Effector memory CD4-positive, alpha-beta T cell (primary cell): ENCODE data around the gene USP46.

ENCODE experiments used
- DNase-seq, 3 donors: peaks; one replicate each; pipeline ENCODE4 v3.0.0-alpha.2; 2020
- H3K27ac ChIP-seq: 2 replicates; pipeline ENCODE4 v1.7.0; 2013; ENCODE audit warnings: mild to moderate bottlenecking, low read length, moderate library complexity; ENCODE audit not compliant: insufficient read depth, poor library complexity, severe bottlenecking
- H3K27me3 ChIP-seq: replicated peaks from 2 replicates; pipeline ENCODE4 v1.7.0; 2013; ENCODE audit warnings: mild to moderate bottlenecking, low read length; ENCODE audit not compliant: insufficient read depth, control insufficient read depth, poor library complexity, severe bottlenecking
- H3K36me3 ChIP-seq: 2 replicates; pipeline ENCODE4 v1.7.0; 2013; ENCODE audit warnings: mild to moderate bottlenecking, low read length, moderate library complexity; ENCODE audit not compliant: control insufficient read depth, insufficient read depth
- H3K4me1 ChIP-seq: 2 replicates; pipeline ENCODE4 v1.7.0; 2013; ENCODE audit warnings: low read length, mild to moderate bottlenecking; ENCODE audit not compliant: control insufficient read depth, insufficient read depth, poor library complexity, severe bottlenecking
- H3K4me3 ChIP-seq: 2 replicates; pipeline ENCODE4 v1.7.0; 2013; ENCODE audit warnings: low read length, low read depth, mild to moderate bottlenecking; ENCODE audit not compliant: insufficient read depth, poor library complexity, severe bottlenecking
- H3K9me3 ChIP-seq: 2 replicates; pipeline ENCODE4 v1.7.0; 2013; ENCODE audit warnings: mild to moderate bottlenecking, low read length, moderate library complexity; ENCODE audit not compliant: control insufficient read depth

USP46 gene

DNA sequence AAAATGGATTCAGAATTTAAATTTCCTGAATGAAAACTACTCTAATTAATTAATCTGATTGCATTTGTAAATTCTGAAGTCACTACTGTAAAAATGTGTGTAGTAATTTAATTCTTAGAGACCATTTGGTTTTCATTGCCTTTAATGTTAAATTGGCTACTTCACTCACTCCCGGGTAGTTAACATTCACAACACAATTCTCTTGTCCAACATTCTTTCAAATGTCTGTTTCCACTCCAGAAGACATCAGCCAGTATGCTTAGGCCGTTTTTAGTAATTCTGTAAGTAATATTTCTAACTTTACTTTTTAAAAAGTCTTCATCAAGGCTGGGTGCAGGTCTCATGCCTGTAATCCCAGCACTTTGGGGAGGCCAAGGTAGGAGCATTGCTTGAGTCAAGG lies 21.3 kb upstream of the USP46 start:
- no peak for DNase-seq
- Histone ChIP-seq H3K36me3 (no peaks in the 10 kb centered on the region), H3K4me3 (no peak overlapping the region), H3K27me3 (no peaks in the 10 kb centered on the region), H3K9me3 (no peaks in the 10 kb centered on the region), H3K4me1 (no peaks in the 10 kb centered on the region), H3K27ac (no peak overlapping the region)

DNA sequence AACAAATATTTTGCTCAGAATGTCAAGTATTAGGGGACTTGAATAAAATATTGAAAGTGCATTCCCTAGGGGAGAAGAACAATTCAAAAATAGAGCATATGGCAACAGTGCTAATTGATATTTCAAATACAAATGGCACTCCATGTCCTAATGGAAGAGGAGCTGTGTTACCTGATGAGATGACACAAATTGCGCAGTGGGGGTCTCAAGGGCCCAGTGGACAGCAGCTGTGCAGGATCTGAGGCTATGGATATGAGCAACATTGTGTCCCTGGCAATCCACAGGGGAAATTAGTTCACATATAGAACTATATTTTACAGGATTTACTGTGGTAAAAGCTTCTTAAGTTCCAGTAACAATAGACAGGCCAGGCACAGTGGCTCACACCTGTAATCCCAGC lies 17.4 kb upstream of the USP46 start:
- H3K36me3 ChIP-seq, result no peaks in the 10 kb centered on the region
- H3K27ac ChIP-seq, result no peak overlapping the region
- H3K27me3 ChIP-seq, result no peaks in the 10 kb centered on the region
- no peak overlapping the region for H3K4me3 ChIP-seq
- no peaks in the 10 kb centered on the region for H3K9me3 ChIP-seq
- DNase-seq, result no peak
- no peaks in the 10 kb centered on the region for H3K4me1 ChIP-seq

DNA sequence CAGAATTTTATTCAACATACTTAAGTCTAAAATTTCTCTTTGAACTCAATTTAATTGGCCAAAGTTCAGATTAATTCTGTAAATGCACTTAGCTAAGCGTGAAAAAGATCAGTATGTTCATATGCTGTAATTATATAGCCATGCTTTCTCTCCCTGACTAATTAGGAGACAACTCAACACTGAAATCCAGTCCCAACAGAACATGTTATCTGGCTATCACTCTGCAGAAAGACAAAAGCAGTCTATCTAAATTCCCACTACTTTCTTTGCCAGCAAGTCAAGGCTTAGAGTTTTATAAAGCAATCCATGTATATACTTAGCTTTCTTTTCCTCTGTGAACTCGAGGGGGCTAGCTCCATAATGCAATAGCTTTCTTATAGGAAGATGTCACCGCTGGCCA lies 16.0 kb upstream of the USP46 start:
- no peaks in the 10 kb centered on the region for H3K36me3 ChIP-seq
- no peaks in the 10 kb centered on the region for H3K9me3 ChIP-seq
- H3K4me1 ChIP-seq, result no peaks in the 10 kb centered on the region
- H3K27ac ChIP-seq, result no peak overlapping the region
- H3K27me3 ChIP-seq, result no peaks in the 10 kb centered on the region
- no peak for DNase-seq
- H3K4me3 ChIP-seq, result no peak overlapping the region

DNA sequence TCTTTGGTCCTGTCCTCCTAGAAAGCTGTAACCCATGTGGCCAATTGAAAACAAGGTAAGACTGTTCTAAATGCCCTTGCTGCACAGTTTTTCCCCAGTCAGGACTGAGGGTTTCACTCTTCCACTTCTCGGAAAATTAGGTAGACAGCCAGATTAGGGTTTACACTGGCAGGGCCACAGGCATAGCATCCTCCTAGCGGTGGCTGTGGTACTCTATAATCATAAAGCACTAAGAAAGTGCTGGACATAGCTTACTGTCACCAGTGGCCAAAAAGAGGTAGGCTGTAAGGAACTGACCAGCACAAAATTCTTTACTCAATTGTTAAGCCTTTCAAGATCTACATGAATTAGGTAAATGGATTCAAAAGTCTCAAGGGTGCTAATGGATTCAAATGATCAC lies 11.6 kb upstream of the USP46 start:
- Histone ChIP-seq H3K27me3 (no peaks in the 10 kb centered on the region), H3K27ac (no peak overlapping the region), H3K4me3 (no peak overlapping the region), H3K4me1 (no peaks in the 10 kb centered on the region), H3K36me3 (no peaks in the 10 kb centered on the region), H3K9me3 (no peaks in the 10 kb centered on the region)
- DNase-seq, result no peak

DNA sequence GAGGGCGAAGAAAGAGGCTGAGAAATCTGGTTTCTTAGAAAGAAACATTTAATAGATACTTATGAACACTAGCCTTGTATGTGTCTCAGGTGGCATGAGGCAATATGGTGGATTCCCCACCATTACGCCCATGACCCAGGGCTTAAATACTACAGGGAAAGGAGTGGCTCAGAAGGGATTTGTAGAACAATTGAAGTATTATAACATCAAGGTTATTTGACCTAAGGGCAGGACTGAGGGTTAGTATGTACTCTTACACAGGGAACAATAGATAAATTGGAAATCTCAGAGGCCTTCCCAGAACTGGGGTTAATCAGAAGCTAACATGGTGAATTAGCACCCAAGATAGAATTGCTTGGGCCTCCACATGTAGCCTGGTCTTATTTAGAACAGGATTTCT lies 11.0 kb upstream of the USP46 start:
- Histone ChIP-seq H3K4me3 (no peak overlapping the region), H3K27me3 (no peaks in the 10 kb centered on the region)

DNA sequence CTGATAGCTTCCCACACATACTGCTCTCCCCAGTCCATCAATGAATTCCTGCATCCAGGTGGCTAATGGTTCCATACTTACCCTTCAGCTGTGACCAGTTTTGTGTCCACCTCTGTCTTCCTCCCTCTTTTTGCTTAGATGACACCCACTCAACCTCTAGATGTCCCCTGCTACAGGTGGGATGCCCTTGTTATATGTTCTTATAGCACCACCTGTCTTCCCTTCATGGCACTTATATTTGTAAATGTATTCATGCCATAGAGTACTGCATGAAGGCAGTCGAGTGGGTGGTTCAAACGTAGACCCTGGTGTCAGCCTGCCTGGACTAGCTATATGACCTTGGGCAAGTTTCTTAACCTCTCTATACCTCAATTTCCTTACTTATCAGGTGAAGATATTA lies 6.5 kb upstream of the USP46 start:
- Histone ChIP-seq H3K4me1 (no peaks in the 10 kb centered on the region), H3K36me3 (no peaks in the 10 kb centered on the region), H3K9me3 (no peaks in the 10 kb centered on the region), H3K27ac (no peak overlapping the region), H3K4me3 (no peak overlapping the region), H3K27me3 (no peaks in the 10 kb centered on the region)
- no peak for DNase-seq

More for the DNA sequence above, 11.0 kb upstream of the USP46 start:
- no peak overlapping the region for H3K27ac ChIP-seq
- no peaks in the 10 kb centered on the region for H3K36me3 ChIP-seq
- no peaks in the 10 kb centered on the region for H3K9me3 ChIP-seq
- no peak for DNase-seq
- H3K4me1 ChIP-seq, result no peaks in the 10 kb centered on the region

DNA sequence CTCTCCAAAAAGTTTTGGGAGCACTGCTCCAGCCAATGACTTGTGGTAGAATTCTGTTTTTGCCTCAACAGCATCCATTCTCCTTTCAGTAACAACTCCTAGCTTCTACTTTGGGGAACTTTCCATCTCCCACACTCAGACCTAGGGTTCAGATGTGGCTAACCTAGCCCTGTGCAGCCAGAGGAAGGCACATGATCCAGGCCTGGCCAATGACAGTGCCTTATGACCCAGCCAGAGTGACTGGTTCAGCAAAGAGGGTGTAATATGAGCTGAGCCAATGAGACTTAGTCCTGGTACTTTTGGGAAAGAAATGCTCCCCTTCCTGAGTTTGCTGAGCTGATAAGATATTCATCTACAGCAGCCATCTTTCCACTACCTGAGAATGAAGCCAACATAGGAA lies 5.4 kb upstream of the USP46 start:
- H3K27me3 ChIP-seq, result no peaks in the 10 kb centered on the region
- H3K9me3 ChIP-seq, result no peaks in the 10 kb centered on the region

DNA sequence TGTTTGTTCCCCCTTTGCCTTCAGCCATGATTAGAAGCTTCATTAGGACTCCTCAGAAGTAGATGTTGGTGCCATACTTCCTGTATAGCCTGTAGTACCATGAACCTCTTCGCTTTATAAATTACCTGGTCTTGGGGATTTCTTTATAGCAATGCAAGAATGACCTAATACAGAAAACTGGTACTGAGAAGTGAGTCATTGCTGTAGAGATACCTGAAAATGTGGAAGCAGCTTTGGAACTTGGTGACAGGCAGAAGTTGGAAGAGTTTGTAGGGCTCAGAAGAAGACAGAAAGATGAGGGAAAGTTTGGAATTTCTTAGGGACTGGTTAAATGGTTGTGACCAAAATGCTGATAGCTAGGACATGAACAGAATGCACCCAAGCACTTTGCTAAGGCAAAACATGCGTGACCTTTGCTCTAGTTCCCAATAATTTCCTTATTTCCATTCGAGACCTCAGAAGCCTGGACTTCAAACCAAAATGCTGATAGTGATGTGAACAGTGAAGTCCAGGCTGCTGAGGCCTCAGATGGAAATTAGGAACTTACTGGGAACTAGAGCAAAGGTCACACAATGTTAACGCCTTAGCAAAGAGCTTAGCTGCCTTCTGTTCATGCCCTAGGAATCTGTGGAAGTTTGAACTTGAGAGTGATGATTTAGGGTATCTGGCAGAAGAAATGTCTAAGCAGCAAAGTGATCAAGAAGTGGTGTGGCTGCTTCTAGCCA lies 3.0 kb upstream of the USP46 start:
- H3K4me1 ChIP-seq, result peaks cover 12% of the 10 kb centered on the region
- H3K4me3 ChIP-seq, result no peak overlapping the region
- no peaks in the 10 kb centered on the region for H3K27me3 ChIP-seq
- no peaks in the 10 kb centered on the region for H3K9me3 ChIP-seq
- H3K27ac ChIP-seq, result no peak overlapping the region
- DNase-seq, result no peak
- H3K36me3 ChIP-seq, result no peaks in the 10 kb centered on the region

More for the DNA sequence above, 5.4 kb upstream of the USP46 start:
- Histone ChIP-seq H3K27ac (no peak overlapping the region), H3K4me1 (peaks cover 7% of the 10 kb centered on the region), H3K36me3 (no peaks in the 10 kb centered on the region), H3K4me3 (no peak overlapping the region)
- DNase-seq, result no peak

DNA sequence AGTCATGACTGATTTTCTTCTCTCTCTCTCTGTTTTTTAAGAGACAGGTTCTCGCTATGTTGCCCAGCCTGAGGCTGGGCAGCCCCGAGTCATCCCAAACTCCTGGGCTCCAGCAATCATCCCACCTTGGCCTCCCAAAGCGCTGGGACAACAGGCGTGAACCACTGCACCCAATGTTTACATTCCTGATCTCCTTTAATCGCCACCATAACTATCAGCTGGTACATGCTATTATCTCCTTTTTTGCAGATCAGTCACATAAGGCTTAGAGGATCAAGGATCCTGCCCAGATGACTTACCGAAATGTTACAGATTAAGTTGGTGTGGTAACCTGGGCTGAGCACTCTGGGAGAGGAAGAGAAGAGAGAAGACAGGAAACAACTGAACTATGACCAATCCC lies 1.5 kb upstream of the USP46 start:
- Histone ChIP-seq H3K9me3 (no peaks in the 10 kb centered on the region), H3K36me3 (no peaks in the 10 kb centered on the region), H3K4me3 (no peak overlapping the region), H3K27me3 (no peaks in the 10 kb centered on the region), H3K4me1 (peaks cover 12% of the 10 kb centered on the region), H3K27ac (no peak overlapping the region)
- DNase-seq, result no peak

DNA sequence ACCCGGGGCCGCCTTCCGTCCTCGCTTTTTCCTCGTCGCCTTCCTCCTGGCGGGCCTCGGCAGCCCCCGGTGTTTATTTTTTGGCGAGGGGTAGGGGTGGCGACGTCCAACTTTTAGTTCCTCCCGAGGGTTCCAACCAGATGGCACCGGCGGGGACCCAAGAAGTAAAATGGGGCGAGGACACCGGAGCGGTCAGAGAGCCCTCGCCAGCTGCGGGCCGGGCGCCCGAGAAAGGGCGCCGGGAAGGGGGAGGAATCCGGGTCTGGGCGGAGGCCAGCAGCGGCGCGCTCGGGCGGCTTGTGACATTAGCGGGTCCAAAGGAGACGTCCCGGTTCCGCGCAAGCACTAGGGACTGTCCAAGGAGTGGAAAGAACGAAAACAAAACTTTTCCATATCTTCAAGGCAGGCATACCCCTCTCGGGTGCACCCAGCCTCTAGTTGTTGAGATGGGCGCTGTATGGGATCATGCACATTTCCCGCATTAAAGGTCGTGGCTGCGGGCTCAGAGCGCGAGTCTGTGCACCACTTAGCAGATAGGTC lies 691 bp upstream of the USP46 start:
- Histone ChIP-seq H3K36me3 (no peaks in the 10 kb centered on the region), H3K27me3 (no peaks in the 10 kb centered on the region), H3K9me3 (no peaks in the 10 kb centered on the region), H3K4me3 (peak overlapping the region; percentile 92), H3K4me1 (peaks cover 12% of the 10 kb centered on the region), H3K27ac (peak overlapping the region; percentile 61)
- DNase-seq, result no peak
